ENCODE measurements around the gene TMPRSS3. TPM values are rescaled to one million over a fixed set of nuclear protein-coding genes. Genes with fewer than 3 reads are reported as not detected.

The TMPRSS3 gene
- total RNA-seq, 6 experiments from 2014 or later, result 0.22 to 0.97 (median 0.71) TPM

- Histone ChIP-seq H3K27me3 (no peaks in the 10 kb centered on the region), H3K9me3 (no peaks in the 10 kb centered on the region), H3K27ac (no peak overlapping the region), H3K36me3 (no peaks in the 10 kb centered on the region), H3K4me1 (no peaks in the 10 kb centered on the region), H3K4me3 (no peak overlapping the region)
- TF ChIP-seq CTCF (IDR thresholded peaks at IDR 0.05) (no peak), POLR2A (IDR thresholded peaks at IDR 0.05) (no peak)
- intact Hi-C loops (cut with DNase I), result no loop called here
- ATAC-seq (no peak), DNase-seq (no peak)
- 68% methylated on average over 12 of the region's 12 CpGs for WGBS (ENCODE audit: insufficient coverage, low coverage, low lambda C conversion rate, missing lambda C conversion rate)
These were observed 2.7 kb upstream of the TMPRSS3 start for GRCh38 chr21:42398436-42399028.

- no peak for DNase-seq
- whole genome bisulfite sequencing (ENCODE audit: insufficient coverage, low coverage, low lambda C conversion rate, missing lambda C conversion rate), result 84% methylated on average over 6 of the region's 14 CpGs
- intact Hi-C loops (cut with DNase I), result no loop called here
- no peaks in the 10 kb centered on the region for H3K9me3 ChIP-seq
- ATAC-seq, result no peak
- no peaks in the 10 kb centered on the region for H3K4me1 ChIP-seq
- no peaks in the 10 kb centered on the region for H3K27me3 ChIP-seq
- no peaks in the 10 kb centered on the region for H3K36me3 ChIP-seq
- no peak overlapping the region for H3K27ac ChIP-seq
- H3K4me3 ChIP-seq, result no peak overlapping the region
- TF ChIP-seq CTCF (IDR thresholded peaks at IDR 0.05), result no peak
- no peak for TF ChIP-seq POLR2A (IDR thresholded peaks at IDR 0.05)
These were observed 2.0 kb upstream of the TMPRSS3 start for GRCh38 chr21:42397746-42398394.

GRCh38 chr21:42396799-42397745, 1.2 kb upstream of the TMPRSS3 start:
- Histone ChIP-seq H3K36me3 (no peaks in the 10 kb centered on the region), H3K27me3 (no peaks in the 10 kb centered on the region), H3K27ac (no peak overlapping the region), H3K4me3 (no peak overlapping the region), H3K4me1 (no peaks in the 10 kb centered on the region), H3K9me3 (no peaks in the 10 kb centered on the region)
- intact Hi-C loops (cut with DNase I), result no loop called here
- TF ChIP-seq POLR2A (IDR thresholded peaks at IDR 0.05), result no peak
- TF ChIP-seq CTCF (IDR thresholded peaks at IDR 0.05), result no peak
- DNase-seq (peak in 1 of 3 donors; percentile 15), ATAC-seq (no peak)
- WGBS (ENCODE audit: insufficient coverage, low coverage, low lambda C conversion rate, missing lambda C conversion rate), result 87% methylated on average over 10 of the region's 19 CpGs

GRCh38 chr21:42395302-42395701, 550 bp downstream of the TMPRSS3 start:
- no peak for ATAC-seq
- intact Hi-C loops (cut with DNase I), result no loop called here

More at GRCh38 chr21:42395302-42395701, 550 bp downstream of the TMPRSS3 start:
- H3K4me1 ChIP-seq, result no peaks in the 10 kb centered on the region
- 88% methylated on average over 8 of the region's 11 CpGs for WGBS (ENCODE audit: insufficient coverage, low coverage, low lambda C conversion rate, missing lambda C conversion rate)
- H3K36me3 ChIP-seq, result no peaks in the 10 kb centered on the region
- no peaks in the 10 kb centered on the region for H3K9me3 ChIP-seq
- TF ChIP-seq CTCF (IDR thresholded peaks at IDR 0.05) (no peak), POLR2A (IDR thresholded peaks at IDR 0.05) (no peak)
- no peak overlapping the region for H3K27ac ChIP-seq
- no peak overlapping the region for H3K4me3 ChIP-seq
- no peaks in the 10 kb centered on the region for H3K27me3 ChIP-seq
- no peak for DNase-seq
